Activated CD4-positive, alpha-beta T cell treated with anti-CD3 and anti-CD28 coated beads, Interleukin-2, Interleukin-4, amounts not matched to agents 100 ng/mL and 50 ng/mL, durations not matched to agents 16 hours and 8 hours (primary cell): ENCODE results near the gene EPG5.
"Not testable (repeated sequence)": the region's sequence is repeated elsewhere in the genome, so short reads cannot be mapped to it uniquely, and the experiment has no call there.

Experiments
- DNase-seq: peaks from one replicate; pipeline ENCODE4 v3.0.0-alpha.2; 2020; ENCODE audit warnings: low spot score

The EPG5 gene

GRCh38 chr18:45976566-45976965 is 9.4 kb upstream of the EPG5 start:
- no peak for DNase-seq

DNA sequence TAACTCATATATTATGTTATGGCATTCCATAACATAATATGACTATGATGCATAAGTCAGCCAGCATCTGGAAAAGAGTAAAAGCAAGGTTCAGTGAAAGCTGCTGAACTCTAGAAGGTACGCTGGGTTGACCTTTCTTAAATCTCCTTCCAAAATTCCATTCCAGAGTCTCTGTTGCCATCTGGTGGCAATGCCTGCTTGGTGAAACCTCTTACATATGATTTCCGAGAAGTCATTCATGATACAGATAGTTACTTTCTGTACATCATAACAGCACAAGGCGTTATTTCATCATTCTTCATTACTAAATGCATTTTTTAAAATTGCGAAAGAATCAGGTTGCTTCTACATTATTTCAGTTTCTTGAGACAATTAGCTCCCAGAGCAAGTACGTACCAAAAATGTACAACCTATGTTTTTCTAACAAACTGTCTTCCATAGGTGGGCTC is 7.0 kb upstream of the EPG5 start:
- peak; percentile 84 for DNase-seq

DNA sequence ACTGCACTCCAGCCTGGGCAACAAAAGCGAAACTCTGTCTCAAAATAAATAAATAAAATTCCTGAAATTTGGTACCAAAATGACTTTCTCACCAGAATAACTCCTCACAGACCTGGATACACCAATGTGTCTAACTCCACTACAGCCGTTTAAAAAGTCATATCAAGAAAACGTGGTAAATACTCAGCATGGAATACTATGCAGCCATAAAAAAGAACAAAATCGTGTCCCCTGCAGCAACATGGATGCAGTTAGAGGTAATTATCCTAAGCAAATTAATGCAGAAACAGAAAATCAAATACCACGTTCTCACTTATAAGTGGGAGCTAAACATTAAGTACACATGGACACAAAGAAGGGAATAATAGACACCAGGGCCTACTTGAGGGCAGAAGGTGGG is 2.2 kb downstream of the EPG5 start:
- DNase-seq = not testable (repeated sequence)

- DNase-seq = peak; percentile 27
Observed at GRCh38 chr18:45962866-45963265, 4.3 kb downstream of the EPG5 start.

GRCh38 chr18:45962461-45962860 is 4.7 kb downstream of the EPG5 start:
- peak; percentile 50 for DNase-seq

- DNase-seq = not testable (repeated sequence)
Observed at GRCh38 chr18:45959484-45959883, 7.6 kb downstream of the EPG5 start.

DNA sequence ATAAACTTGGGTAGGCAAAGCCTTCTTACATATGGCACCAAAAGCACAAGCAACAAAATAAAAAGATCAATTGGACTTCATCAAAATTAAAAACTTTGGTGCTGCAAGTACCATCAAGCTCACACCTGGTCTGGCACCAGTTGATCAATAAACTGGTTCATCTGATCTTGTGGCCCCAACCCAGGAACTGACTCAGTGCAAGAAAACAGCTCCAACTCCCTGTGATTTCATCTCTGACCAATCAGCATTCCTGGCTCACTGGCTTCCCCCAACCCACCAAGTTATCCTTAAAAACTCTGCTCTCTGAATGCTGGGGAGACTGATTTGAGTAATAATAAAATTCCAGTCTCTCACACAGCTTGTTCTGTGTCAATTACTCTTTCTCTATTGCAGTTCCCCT is 8.4 kb downstream of the EPG5 start:
- DNase-seq = no peak

DNA sequence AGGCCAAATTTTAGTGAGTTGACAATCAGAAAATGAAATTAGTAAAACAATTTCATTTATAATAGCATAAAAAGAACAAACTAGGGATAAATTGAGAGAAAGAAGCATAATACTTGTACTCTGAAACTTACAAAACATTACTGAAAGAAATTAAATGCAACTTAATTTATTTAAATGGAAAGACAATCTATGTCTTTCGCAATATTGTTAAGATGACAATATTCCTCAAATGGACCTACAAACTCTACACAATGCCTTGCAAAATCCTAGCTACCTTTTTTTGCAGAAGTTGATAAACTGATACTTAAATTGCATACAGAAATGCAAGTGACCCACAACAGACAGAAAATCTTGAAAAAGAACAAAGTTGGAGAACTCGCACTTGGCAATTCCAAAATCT is 9.1 kb downstream of the EPG5 start:
- DNase-seq = no peak

DNA sequence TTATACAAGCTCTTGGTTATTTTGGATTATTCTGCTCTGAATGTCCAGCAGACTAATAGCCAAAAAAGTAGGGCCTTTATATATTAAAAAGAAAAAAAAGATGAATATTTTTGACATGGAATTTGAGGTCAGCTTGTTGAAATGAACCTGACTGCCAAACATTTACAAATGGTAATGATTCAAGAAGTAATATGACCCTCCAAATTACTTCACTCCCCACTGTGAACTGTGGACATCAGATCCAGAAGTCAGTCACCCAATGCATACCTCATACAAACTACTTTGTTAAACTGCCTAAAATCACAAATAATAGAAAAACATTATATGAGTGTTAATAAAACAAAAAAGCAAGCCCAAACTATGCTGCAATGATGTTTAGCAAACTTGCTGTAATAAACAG is 10.0 kb downstream of the EPG5 start:
- no peak for DNase-seq

GRCh38 chr18:45954070-45954934 is 12.8 kb downstream of the EPG5 start:
- DNase-seq = no peak

GRCh38 chr18:45951016-45951714 is 16.0 kb downstream of the EPG5 start:
- no peak for DNase-seq

DNA sequence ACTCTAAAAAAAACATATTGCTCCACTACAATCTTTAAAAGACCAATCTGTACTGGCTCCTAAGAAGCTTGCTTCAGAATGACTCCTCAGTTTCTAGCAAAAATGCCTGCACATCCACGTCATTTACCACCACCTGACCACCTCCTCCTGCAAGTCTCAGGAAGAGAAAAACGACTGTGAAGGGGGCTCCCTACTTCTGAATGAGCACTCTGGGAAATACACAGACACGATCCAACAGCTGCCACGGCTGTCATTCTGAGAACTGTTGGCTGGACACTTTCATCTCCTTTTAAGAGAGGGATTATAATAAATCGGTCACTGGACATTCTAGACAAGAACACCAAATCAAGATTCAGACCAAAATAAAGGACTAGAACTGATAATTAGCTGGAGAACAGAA is 21.5 kb downstream of the EPG5 start:
- no peak for DNase-seq

DNA sequence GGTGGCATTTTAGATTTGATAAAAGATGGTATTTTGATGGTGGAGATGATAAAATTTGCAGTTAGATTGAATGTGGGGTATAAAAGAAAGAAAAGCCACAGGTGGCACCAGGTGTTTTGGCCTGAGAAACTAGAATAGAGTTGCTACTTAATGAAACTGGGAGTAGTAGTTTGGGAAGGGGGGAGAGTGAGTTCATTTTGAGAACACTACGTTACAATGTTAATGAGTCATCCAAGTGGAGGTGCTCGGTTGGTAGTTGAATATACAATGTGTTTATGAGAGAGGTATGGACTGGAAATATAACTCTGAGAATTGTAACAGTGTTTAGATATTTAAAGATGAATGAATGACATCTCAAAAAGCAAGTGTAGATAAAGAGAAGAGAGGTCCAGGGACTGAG is 26.4 kb downstream of the EPG5 start:
- DNase-seq = peak; percentile 18

GRCh38 chr18:45939236-45939635 is 27.9 kb downstream of the EPG5 start:
- DNase-seq = no peak

DNA sequence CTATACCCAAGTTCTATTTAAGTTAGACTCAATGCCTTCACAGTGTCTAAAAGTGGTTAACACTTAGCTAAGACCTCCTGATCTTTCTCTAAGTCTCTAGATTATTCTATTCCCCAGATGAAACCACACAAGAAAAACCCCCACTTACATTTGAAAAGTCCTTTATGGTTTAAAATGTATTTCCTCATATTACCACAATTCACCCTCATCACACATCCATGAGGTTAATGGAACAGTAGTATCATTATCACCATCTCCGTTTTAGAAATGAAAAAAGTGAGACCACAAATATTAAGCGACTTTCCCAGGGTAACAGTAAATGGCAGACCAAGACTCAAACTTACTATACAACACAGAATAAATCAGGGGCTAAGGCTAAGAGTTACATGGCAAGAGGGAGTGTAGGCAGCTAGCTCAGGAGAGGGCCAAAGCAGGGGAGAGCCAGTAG is 28.6 kb downstream of the EPG5 start:
- DNase-seq = peak; percentile 38

GRCh38 chr18:45935591-45936335 is 31.4 kb downstream of the EPG5 start:
- no peak for DNase-seq

DNA sequence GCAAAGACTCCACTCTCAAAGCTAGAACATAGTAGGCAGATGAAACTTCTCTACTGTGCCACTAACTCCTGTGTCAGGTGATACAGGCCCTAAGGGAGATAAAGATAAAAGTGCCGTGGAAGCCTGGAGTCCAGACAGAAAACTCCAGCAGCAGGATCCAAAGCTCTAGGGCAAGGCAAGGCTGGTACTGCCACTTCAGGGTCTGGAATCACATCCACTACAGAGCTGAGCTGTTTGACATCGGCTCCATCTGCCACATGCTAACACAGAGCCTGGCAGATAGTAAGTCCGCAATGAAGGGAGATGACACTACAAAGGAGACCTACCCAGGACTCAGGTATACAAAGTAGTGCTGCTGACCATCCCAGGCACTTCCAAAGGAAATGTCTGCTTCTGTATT is 34.4 kb downstream of the EPG5 start:
- DNase-seq = no peak

DNA sequence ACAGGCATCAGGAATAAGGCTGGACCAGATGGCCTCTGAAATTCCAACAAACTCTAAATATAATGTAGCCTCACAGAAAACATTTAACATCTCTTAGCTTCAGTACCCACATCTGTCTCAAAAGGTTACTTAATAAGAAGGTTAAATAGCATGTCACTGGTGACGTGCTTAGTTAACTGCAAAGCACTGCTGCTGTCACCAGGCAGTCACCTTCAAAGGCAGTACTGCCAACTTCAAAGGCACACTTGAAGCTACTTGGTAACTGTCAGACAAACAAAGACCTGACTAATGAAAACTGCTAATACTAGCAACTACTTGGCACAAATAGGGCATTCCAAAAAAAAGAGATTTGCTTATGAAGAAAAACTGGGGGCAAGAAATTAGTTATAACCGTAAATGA is 36.2 kb downstream of the EPG5 start:
- no peak for DNase-seq

DNA sequence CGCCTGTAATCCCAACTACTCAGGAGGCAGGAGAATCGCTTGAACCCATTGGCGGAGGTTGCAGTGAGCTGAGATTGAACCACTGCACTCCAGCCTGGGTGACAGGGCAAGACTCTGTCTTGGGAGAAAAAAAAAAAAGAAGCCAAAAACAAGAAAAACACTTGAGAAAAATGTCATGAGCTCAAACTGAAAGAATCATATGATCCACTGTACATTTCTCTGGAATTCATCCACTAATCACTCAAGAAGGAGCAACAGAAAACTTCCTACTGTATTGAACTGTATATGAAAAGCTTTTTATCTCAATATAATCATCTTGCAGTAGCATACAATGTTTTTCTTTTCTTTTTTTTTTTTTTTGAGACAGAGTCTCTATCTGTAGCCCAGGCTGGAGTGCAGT is 40.4 kb downstream of the EPG5 start:
- DNase-seq = no peak

- no peak for DNase-seq
Observed at GRCh38 chr18:45926085-45926484, 41.0 kb downstream of the EPG5 start.

DNA sequence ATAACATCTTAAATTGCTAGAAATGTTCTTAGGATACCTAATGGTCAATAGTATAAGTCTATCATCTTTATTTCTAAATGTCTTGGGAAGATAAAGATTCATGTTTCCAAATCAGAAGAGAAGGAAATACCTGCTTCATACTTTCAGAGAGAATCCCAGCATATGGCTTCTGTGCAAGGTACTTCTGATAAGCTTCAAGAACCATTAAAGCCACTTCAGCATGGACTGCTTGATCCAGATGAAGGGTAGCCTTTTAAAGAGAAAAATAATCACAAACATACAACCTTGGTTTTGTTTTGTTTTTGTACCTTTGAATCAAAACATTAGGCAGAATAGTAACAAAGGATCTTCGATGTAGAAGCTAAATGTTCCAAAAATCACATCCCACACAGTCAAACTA is 44.0 kb downstream of the EPG5 start:
- no peak for DNase-seq

GRCh38 chr18:45920367-45920766 is 46.8 kb downstream of the EPG5 start:
- DNase-seq = no peak

- DNase-seq = no peak
Observed at GRCh38 chr18:45916302-45916701, 50.8 kb downstream of the EPG5 start.
